H7 (cell line): ENCODE measurements around the gene RPTOR. TPM values are rescaled to one million over a fixed set of nuclear protein-coding genes. Genes with fewer than 3 reads are reported as not detected.

Experiments
- DNase-seq: peaks from one replicate; pipeline ENCODE4 v3.0.0; 2012
- H3K27me3 ChIP-seq: 2 replicates; pipeline ENCODE4 v1.6.0; 2011; ENCODE audit warnings: mild to moderate bottlenecking, low read length; ENCODE audit not compliant: control insufficient read depth, insufficient read depth
- H3K36me3 ChIP-seq: replicated peaks from 2 replicates; pipeline ENCODE4 v1.5.1; 2011; ENCODE audit warnings: low read length; ENCODE audit not compliant: control insufficient read depth, insufficient read depth
- H3K4me3 ChIP-seq: 2 replicates; pipeline ENCODE4 v1.5.1; 2011; ENCODE audit warnings: low read depth, mild to moderate bottlenecking, control low read depth, low read length, moderate library complexity; ENCODE audit not compliant: insufficient read depth
- total RNA-seq: library from RNA; depleted of rRNA; stranded (reverse); fragments of >200 nt; shearing (Covaris generic); gene quantifications from 2 replicates; pipeline ENCODE4 v1.2.3, GENCODE V29; 2014

RPTOR gene
- total RNA-seq, 1 experiment from 2014 or later, result 20.9 TPM

GRCh38 chr17:80907281-80907680 lies 362.6 kb downstream of the RPTOR start:
- no peak overlapping the region for H3K4me3 ChIP-seq
- H3K36me3 ChIP-seq, result peaks cover 1% of the 10 kb centered on the region; the same call in 1 of the 2 replicates
- DNase-seq, result no peak
- no peaks in the 10 kb centered on the region for H3K27me3 ChIP-seq

GRCh38 chr17:80908211-80908610 lies 363.6 kb downstream of the RPTOR start:
- DNase-seq, result no peak
- Histone ChIP-seq H3K4me3 (no peak overlapping the region), H3K27me3 (no peaks in the 10 kb centered on the region), H3K36me3 (peaks cover 1% of the 10 kb centered on the region; the same call in 1 of the 2 replicates)

GRCh38 chr17:80908776-80909175 lies 364.1 kb downstream of the RPTOR start:
- DNase-seq, result no peak

DNA sequence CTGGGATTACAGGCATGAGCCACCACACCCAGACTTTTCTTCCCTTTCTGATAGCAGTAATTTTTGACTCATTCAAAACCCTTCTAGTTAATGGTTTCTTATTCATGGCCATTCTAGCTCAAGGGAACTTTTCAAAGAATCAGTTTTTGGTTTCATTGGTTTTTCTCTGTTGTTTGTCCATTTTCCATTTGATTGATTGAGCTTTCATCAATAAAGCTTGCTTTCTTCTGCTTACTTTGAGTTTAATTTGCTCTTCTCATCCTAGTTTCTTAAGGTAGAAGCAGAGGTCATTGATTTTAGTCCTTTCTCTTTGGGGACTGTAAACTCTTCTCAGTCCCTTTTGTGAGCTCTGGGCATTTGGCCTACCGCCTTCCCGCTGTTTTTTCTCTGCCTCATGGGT lies 365.0 kb downstream of the RPTOR start:
- Histone ChIP-seq H3K36me3 (peaks cover 1% of the 10 kb centered on the region; the same call in 1 of the 2 replicates), H3K27me3 (no peaks in the 10 kb centered on the region), H3K4me3 (no peak overlapping the region)
- no peak for DNase-seq

More at GRCh38 chr17:80908776-80909175, 364.1 kb downstream of the RPTOR start:
- Histone ChIP-seq H3K27me3 (no peaks in the 10 kb centered on the region), H3K4me3 (no peak overlapping the region), H3K36me3 (peaks cover 1% of the 10 kb centered on the region; the same call in 1 of the 2 replicates)

GRCh38 chr17:80910043-80910442 lies 365.4 kb downstream of the RPTOR start:
- no peak for DNase-seq
- no peaks in the 10 kb centered on the region for H3K27me3 ChIP-seq
- H3K36me3 ChIP-seq, result peaks cover 3% of the 10 kb centered on the region
- H3K4me3 ChIP-seq, result no peak overlapping the region

DNA sequence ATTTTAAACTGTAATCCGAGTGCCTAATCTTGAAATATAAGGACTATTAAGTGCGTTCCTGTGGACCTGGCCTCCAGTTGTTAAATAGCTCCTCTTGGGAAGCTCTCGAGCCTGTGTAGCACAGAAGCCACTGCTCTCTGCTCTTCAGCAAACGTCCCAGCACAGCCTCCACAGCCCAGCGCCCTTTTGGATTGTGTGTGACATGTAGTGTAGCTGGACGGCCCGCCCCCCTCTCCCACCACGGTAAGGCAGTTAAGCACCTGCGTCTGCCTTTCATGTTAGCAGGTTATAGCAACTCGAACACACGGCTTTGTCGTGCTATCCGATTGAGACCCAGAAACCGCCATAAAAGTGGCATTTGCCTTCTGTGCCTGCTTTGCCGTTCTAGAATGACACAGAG lies 367.8 kb downstream of the RPTOR start:
- no peaks in the 10 kb centered on the region for H3K27me3 ChIP-seq
- peaks cover 3% of the 10 kb centered on the region for H3K36me3 ChIP-seq
- no peak overlapping the region for H3K4me3 ChIP-seq
- DNase-seq, result no peak

DNA sequence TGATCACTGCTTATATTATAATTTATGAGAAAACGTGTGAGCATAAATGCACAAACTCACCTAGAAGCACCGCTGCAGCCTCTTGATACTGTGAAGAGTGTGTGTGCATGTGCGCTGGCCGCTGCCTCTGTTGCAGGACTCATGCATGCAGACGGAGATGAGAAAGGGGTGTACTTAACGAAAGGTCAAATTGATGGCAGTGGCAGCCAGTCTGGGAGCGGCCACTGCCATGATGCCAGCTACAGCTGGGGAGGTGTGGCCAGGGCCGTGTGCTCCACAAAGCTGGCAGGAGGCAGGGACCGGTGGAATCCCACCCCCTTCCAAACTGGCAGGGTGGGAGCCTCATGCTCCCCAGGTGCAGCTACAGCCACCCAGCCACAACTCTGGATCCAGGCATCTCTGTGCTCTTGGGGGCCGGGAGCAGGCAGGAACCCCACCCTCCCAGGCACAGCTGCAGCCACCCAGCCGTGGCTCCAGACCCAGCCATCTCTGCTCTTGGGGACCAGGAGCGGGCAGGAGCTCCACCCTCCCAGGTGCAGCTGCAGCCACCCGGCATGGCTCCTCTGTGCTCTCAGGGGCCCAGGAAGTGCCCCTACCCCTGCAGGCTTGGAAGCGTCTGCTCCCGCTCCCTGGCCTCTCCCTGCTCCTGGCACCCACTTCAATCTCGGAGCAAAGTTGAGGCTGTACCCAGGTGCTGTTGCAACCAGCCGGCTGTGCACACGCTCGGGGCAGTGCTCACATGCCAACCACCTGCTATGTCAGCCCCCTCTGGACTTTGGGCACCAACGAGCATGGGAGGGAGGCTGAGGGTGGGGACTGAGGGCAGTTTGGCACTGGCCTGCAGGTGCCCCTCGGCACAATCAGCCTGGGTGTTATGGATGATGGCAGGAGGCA lies 369.5 kb downstream of the RPTOR start:
- peaks cover 2% of the 10 kb centered on the region for H3K36me3 ChIP-seq
- no peaks in the 10 kb centered on the region for H3K27me3 ChIP-seq
- no peak for DNase-seq
- H3K4me3 ChIP-seq, result no peak overlapping the region

- no peak overlapping the region for H3K4me3 ChIP-seq
- no peak for DNase-seq
- peaks cover 2% of the 10 kb centered on the region for H3K36me3 ChIP-seq
- H3K27me3 ChIP-seq, result no peaks in the 10 kb centered on the region
These were observed 371.6 kb downstream of the RPTOR start for GRCh38 chr17:80916246-80916645.

GRCh38 chr17:80917716-80918560 lies 373.3 kb downstream of the RPTOR start:
- no peak for DNase-seq
- Histone ChIP-seq H3K4me3 (no peak overlapping the region), H3K36me3 (peaks cover 2% of the 10 kb centered on the region), H3K27me3 (no peaks in the 10 kb centered on the region)

DNA sequence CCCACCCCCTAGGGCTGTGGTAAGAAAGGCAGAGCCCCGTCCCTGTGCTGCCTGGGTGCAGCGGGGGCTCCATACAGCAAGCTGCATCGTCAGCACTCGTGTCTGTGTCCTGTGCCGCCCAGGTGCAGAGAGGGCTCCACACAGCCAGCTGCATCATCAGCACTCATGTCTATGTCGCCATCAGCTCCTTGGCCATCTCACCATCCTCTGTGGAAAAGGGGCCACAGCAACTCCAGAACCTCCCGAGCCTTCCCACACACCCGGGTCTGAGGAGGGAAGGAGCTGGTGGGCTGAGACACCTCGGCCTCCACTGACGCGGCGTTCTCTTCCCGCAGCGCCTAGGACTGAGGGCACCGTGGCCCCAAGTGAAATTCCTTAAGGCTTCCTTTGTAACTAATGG lies 374.1 kb downstream of the RPTOR start:
- DNase-seq, result no peak
- peaks cover 2% of the 10 kb centered on the region for H3K36me3 ChIP-seq
- no peaks in the 10 kb centered on the region for H3K27me3 ChIP-seq
- H3K4me3 ChIP-seq, result no peak overlapping the region

GRCh38 chr17:80919331-80920311 lies 375.0 kb downstream of the RPTOR start:
- peaks cover 2% of the 10 kb centered on the region for H3K36me3 ChIP-seq
- H3K27me3 ChIP-seq, result no peaks in the 10 kb centered on the region
- H3K4me3 ChIP-seq, result no peak overlapping the region
- no peak for DNase-seq

- no peaks in the 10 kb centered on the region; the same call in none of the 2 replicates for H3K36me3 ChIP-seq
- DNase-seq, result no peak
- H3K27me3 ChIP-seq, result no peaks in the 10 kb centered on the region
- no peak overlapping the region for H3K4me3 ChIP-seq
These were observed 375.8 kb downstream of the RPTOR start for GRCh38 chr17:80920441-80920840.

- H3K27me3 ChIP-seq, result no peaks in the 10 kb centered on the region
- H3K4me3 ChIP-seq, result no peak overlapping the region
- no peaks in the 10 kb centered on the region; the same call in none of the 2 replicates for H3K36me3 ChIP-seq
- no peak for DNase-seq
These were observed 376.5 kb downstream of the RPTOR start for GRCh38 chr17:80921159-80921558.
